Measurements from ENCODE around the gene NOP9. TPM values are rescaled to one million over a fixed set of nuclear protein-coding genes. Genes with fewer than 3 reads are reported as not detected.
"Not testable (repeated sequence)": the region's sequence is repeated elsewhere in the genome, so short reads cannot be mapped to it uniquely, and the experiment has no call there.

NOP9 gene
- total RNA-seq, 1 donor from 2014 or later, result 14.8 TPM

DNA sequence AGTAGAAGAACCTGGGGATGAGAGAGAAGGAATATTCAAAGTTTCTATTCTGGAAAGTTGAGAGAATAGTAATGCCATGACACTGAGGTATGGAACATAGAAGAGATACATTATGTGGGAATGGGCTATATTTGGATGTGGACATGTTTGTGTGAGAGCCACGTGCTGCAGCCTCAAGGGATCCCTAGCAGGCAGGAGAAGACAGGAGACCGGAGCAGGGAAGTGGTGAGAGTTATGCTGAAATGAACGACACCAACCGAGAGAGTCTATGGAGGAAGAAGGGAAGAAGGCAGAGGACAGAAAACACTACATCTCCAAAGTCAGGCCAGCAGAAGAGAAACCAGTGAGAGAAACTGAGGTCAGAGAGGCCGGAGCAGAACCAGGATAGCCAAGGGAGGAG, 50.1 kb downstream of the NOP9 start:
- no peak for DNase-seq

DNA sequence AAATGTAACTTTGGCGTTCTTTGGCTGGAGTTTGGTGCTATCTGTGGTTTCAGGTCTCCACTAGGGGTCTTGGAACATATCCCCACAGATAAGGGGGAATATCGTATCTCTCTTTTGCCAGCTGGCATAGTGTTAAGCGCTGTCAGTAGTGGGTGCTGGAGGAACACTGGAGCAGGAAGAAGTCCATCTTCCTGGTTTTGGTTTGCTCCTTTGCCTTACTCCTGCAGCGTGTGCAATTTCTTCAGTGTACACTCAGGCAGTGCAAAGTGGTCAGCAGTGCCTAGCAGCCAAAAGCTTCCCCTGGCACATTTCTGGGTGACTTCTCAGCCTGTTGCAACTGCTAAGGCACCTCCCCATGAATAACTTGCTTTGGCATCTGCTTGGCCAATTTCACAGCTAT, 51.9 kb downstream of the NOP9 start:
- no peak for DNase-seq

DNA sequence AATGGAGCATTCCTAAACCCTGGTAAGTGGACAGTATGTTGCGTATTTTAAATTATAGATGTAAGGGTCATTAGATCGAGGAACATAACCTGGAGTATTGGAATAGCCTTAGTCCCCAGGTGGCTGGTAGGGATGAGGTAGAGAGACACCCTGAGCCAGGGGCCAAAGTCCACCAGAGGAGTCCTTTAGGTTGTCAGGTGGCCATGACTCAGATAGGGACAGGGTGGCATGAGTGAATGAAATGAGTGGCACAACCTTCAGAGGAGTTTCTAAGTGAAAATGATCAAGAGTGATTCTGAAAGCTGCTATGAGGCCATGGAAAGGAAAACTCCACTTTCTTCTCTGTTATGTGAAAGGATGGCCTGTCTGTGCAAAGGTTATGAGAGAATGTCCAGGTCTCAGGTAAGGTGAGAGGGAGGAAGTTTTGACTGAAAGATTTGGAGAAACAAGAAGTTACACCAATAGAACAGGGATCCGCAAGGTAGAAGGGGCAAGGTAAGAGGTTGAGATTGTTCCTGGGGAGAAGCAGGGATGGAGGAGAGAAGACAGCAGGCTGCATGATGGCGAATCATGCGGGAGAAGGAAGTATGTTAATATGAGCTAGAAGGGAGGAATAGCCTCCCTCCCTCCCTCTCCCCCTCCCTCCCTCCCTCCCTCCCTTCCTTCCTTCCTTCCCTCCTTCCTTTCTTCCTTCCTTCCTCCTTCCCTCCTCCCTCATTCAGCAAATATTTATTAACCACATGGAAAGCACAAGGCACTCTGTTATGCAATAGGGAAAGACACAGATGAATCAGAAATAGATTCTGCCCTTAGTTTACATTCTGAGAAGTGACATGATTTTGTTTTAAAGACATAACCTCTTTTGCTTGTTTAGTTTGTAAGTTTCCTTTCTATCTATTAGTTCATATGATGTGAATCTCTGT, 54.2 kb downstream of the NOP9 start:
- no peak for DNase-seq

DNA sequence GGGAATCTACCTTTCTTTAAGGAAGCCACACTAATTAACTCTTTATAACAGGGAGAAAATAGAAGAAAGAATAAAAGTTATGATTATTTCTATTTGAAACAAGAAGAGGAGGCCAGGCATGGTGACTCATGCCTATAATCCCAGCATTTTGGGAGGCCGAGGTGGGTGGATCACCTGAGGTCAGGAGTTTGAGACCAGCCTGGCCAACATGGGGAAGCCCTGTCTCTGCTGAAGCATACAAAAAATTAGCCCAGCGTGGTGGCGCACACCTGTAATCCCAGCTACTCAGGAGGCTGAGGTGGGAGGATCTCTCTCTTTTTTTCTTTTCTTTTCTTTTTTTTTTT, 54.8 kb downstream of the NOP9 start:
- DNase-seq, result not testable (repeated sequence)

DNA sequence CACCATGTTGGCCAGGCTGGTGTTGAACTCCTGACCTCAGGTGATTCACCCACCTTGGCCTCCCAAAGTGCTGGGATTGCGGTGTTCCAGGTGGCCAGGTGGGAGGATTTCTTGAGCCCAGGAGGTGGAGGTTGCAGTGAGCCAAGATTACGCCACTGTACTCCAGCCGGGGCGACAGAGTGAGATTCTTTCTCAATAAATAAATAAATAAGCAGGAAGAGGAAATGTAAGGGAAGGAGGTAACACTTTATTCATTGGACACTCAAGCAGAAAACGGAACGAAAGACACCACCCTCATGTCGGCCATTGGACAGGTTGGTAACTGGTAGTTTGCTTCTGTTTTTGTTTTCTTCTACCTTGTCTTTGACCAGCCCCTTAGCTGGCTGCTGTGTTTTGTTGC, 55.4 kb downstream of the NOP9 start:
- no peak for DNase-seq

DNA sequence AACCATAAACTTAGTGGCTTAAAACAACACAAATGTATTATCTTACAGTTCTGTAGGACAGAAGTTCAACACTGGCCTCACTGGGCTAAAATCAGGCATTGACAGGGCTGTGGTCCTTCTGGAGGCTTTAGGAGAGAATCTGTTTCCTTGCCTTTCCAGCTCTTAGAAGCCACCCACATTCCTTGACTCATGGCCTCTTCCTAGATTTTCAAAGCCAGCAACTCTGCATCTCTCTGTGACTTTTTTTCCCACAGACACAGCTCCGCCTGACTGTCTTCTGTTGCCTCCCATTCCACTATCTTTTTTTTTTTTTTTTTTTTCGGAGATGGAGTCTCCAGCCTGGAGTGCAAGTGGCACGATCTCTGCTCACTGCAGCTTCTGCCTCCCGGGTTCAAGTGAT, 56.6 kb downstream of the NOP9 start:
- DNase-seq, result no peak

Small RNA genes lying within 50 kb of the gene (small RNA-seq; reads per million reads assigned to genes)
- gene RF00026 (ENCODE audit: low replicate concordance), result not detected

Other genes starting within 250 kb of the NOP9 start
- 0.69 TPM for gene CARMIL3, start 247.8 kb upstream of the NOP9 start, total RNA-seq
- 0.20 TPM for gene CPNE6, start 228.3 kb upstream of the NOP9 start, total RNA-seq
- gene PCK2, start 205.5 kb upstream of the NOP9 start, total RNA-seq, result 7.2 TPM
- 45.2 TPM for gene DCAF11, start 185.1 kb upstream of the NOP9 start, total RNA-seq
- gene NRL, start 184.9 kb upstream of the NOP9 start, total RNA-seq, result 0.69 TPM
- gene FITM1, start 169.2 kb upstream of the NOP9 start, total RNA-seq, result 13.0 TPM
- gene PSME1, start 163.7 kb upstream of the NOP9 start, total RNA-seq, result 59.7 TPM
- 6.8 TPM for gene EMC9, start 158.3 kb upstream of the NOP9 start, total RNA-seq
- 62.5 TPM for gene PSME2, start 153.2 kb upstream of the NOP9 start, total RNA-seq
- gene RNF31, start 152.4 kb upstream of the NOP9 start, total RNA-seq, result 24.2 TPM
- gene IRF9, start 138.6 kb upstream of the NOP9 start, total RNA-seq, result 43.4 TPM
- 3.6 TPM for gene REC8, start 127.8 kb upstream of the NOP9 start, total RNA-seq
- 22.8 TPM for gene IPO4, start 111.0 kb upstream of the NOP9 start, total RNA-seq
- gene TM9SF1, start 104.4 kb upstream of the NOP9 start, total RNA-seq, result 22.4 TPM
- gene TSSK4, start 94.2 kb upstream of the NOP9 start, total RNA-seq, result not detected
- 30.1 TPM for gene CHMP4A, start 86.4 kb upstream of the NOP9 start, total RNA-seq
- gene MDP1, start 83.8 kb upstream of the NOP9 start, total RNA-seq, result 9.5 TPM
- 73.5 TPM for gene NEDD8, start 67.5 kb upstream of the NOP9 start, total RNA-seq
- gene GMPR2, start 66.9 kb upstream of the NOP9 start, total RNA-seq, result 39.9 TPM
- gene TINF2, start 57.2 kb upstream of the NOP9 start, total RNA-seq, result 36.2 TPM
- gene TGM1, start 36.7 kb upstream of the NOP9 start, total RNA-seq, result 26.1 TPM
- gene RABGGTA, start 28.3 kb upstream of the NOP9 start, total RNA-seq, result 13.2 TPM
- gene DHRS1, start 70 bp upstream of the NOP9 start, total RNA-seq, result 17.9 TPM
- 7.9 TPM for gene CIDEB, start 8.1 kb downstream of the NOP9 start, total RNA-seq
- gene LTB4R2, start 10.3 kb downstream of the NOP9 start, total RNA-seq, result 13.9 TPM
- 8.6 TPM for gene LTB4R, start 11.7 kb downstream of the NOP9 start, total RNA-seq
- 9.6 TPM for gene ADCY4, start 35.2 kb downstream of the NOP9 start, total RNA-seq
- 5.6 TPM for gene RIPK3, start 40.1 kb downstream of the NOP9 start, total RNA-seq
- 33.7 TPM for gene NFATC4, start 68.3 kb downstream of the NOP9 start, total RNA-seq
- 33.0 TPM for gene NYNRIN, start 99.2 kb downstream of the NOP9 start, total RNA-seq
- 1.8 TPM for gene CBLN3, start 129.8 kb downstream of the NOP9 start, total RNA-seq
- gene KHNYN, start 130.1 kb downstream of the NOP9 start, total RNA-seq, result 38.8 TPM
- 13.5 TPM for gene SDR39U1, start 142.9 kb downstream of the NOP9 start, total RNA-seq
- 0.69 TPM for gene CMA1, start 208.4 kb downstream of the NOP9 start, total RNA-seq

All from skin of body (tissue), 3 donors.